Measurements from ENCODE around the gene DHX9.

The DHX9 gene

DNA sequence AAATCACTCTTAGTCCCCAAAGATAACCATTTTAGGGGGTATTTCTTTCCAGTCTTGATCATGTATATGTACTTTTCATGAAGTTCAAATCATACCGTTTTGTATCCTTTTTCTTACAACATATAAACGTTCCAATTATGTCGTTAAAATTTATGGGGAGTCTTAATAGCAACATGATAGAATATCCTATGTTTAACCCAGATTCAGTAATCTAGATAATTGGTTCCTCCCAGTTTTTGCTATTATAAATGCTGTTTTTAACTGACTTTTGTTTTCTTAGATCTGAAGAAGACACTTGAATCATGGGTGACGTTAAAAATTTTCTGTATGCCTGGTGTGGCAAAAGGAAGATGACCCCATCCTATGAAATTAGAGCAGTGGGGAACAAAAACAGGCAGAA, 3.1 kb downstream of the DHX9 start:
- Histone ChIP-seq H3K9me3 (ENCODE audit: control insufficient read depth, insufficient read depth, low read length) (no peaks in the 10 kb centered on the region), H3K4me3 (ENCODE audit: low read depth, low read length) (peak overlapping the region; percentile 94), H3K4me1 (ENCODE audit: control insufficient read depth, insufficient read depth, low read length) (peaks cover 24% of the 10 kb centered on the region), H3K36me3 (ENCODE audit: control insufficient read depth, insufficient read depth, low read length) (peaks cover 61% of the 10 kb centered on the region), H3K9ac (ENCODE audit: low read depth, low read length) (no peak overlapping the region), H3K27ac (ENCODE audit: low read depth, low read length) (no peak overlapping the region), H3K27me3 (ENCODE audit: control insufficient read depth, insufficient read depth, low read length) (no peaks in the 10 kb centered on the region)

DNA sequence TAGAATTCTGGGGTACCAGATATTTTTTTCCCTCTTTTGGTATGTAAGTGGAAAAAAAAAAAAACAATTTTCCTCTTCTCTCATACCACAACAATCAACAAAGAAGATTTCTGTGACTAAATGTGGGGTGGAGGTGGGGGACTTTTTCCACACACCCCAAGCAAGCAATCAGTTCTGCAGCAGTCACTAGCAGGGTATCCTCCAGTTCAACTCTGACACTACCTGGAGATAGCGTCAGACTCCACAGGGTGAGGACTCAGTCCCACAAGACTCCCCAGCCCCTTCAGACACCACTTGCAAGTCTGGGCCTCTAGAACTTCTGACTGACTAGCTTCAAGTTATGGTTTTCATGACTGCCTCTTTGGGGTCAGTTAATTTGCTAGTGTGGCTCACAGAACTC, 6.2 kb downstream of the DHX9 start:
- Histone ChIP-seq H3K4me1 (ENCODE audit: control insufficient read depth, insufficient read depth, low read length) (peaks cover 24% of the 10 kb centered on the region), H3K9me3 (ENCODE audit: control insufficient read depth, insufficient read depth, low read length) (no peaks in the 10 kb centered on the region), H3K27me3 (ENCODE audit: control insufficient read depth, insufficient read depth, low read length) (no peaks in the 10 kb centered on the region), H3K27ac (ENCODE audit: low read depth, low read length) (no peak overlapping the region), H3K9ac (ENCODE audit: low read depth, low read length) (no peak overlapping the region), H3K36me3 (ENCODE audit: control insufficient read depth, insufficient read depth, low read length) (peaks cover 92% of the 10 kb centered on the region), H3K4me3 (ENCODE audit: low read depth, low read length) (no peak overlapping the region)

DNA sequence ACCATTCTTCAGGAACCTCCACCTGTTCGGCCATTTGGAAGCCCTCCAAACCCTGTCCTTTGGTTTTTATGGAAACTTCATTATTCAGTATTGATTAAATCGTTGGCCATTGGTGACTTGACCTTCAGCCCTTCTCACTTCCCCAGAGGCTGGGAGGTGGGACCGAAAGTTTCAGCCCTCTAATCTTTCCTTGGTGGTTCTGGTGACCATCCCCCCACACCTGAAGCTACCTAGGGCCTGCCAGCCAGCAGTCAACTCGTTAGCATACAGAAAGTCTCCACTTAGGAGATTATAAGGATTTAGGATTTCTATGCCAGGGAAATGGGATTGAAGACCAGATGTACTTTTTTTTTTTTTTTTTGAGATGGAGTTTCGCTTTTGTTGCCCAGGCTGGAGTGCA, 6.7 kb downstream of the DHX9 start:
- peaks cover 24% of the 10 kb centered on the region for H3K4me1 ChIP-seq (ENCODE audit: control insufficient read depth, insufficient read depth, low read length)
- H3K9ac ChIP-seq (ENCODE audit: low read depth, low read length), result no peak overlapping the region
- no peaks in the 10 kb centered on the region for H3K9me3 ChIP-seq (ENCODE audit: control insufficient read depth, insufficient read depth, low read length)
- H3K36me3 ChIP-seq (ENCODE audit: control insufficient read depth, insufficient read depth, low read length), result peaks cover 97% of the 10 kb centered on the region
- no peak overlapping the region for H3K27ac ChIP-seq (ENCODE audit: low read depth, low read length)
- no peaks in the 10 kb centered on the region for H3K27me3 ChIP-seq (ENCODE audit: control insufficient read depth, insufficient read depth, low read length)
- H3K4me3 ChIP-seq (ENCODE audit: low read depth, low read length), result no peak overlapping the region

DNA sequence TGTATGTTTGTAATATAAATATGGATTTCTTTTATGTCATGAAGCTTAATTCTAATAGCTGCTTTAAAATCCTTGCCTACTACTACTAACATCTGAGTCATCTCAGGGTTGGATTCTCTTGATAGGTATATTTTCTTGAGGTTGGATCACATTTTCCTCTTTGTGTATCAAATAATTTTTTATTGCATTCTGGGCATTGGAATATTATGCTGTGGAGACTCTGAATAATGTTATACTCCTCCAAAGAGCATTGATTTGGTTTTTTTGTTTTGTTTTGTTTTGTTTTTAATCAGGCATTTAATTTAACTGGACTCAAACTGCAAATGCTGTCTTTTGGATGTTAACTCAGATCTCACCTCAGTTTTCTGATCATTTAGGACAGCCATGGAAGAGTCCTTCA, 8.0 kb downstream of the DHX9 start:
- no peaks in the 10 kb centered on the region for H3K27me3 ChIP-seq (ENCODE audit: control insufficient read depth, insufficient read depth, low read length)
- no peak overlapping the region for H3K27ac ChIP-seq (ENCODE audit: low read depth, low read length)
- peaks cover 18% of the 10 kb centered on the region for H3K4me1 ChIP-seq (ENCODE audit: control insufficient read depth, insufficient read depth, low read length)
- H3K9ac ChIP-seq (ENCODE audit: low read depth, low read length), result no peak overlapping the region
- no peak overlapping the region for H3K4me3 ChIP-seq (ENCODE audit: low read depth, low read length)
- H3K36me3 ChIP-seq (ENCODE audit: control insufficient read depth, insufficient read depth, low read length), result peaks cover 100% of the 10 kb centered on the region
- no peaks in the 10 kb centered on the region for H3K9me3 ChIP-seq (ENCODE audit: control insufficient read depth, insufficient read depth, low read length)

DNA sequence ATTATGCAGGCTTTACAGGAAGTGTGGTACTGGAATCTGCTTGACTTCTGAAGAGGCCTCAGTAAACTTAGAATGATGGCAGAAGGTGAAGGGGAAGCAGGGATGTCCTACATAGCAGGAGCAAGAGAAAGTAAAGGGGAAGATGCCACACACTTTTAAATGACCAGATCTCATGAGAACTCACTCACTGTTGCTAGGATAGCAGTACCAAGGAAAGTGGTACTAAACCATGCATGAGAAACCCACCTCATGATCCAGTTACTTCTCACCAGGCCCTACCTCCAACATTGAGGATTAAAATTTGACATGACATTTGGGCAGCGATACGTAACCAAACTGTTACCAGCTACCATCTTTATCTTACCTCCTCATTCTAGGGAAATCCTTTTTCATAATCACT, 9.6 kb downstream of the DHX9 start:
- Histone ChIP-seq H3K9ac (ENCODE audit: low read depth, low read length) (no peak overlapping the region), H3K9me3 (ENCODE audit: control insufficient read depth, insufficient read depth, low read length) (no peaks in the 10 kb centered on the region), H3K36me3 (ENCODE audit: control insufficient read depth, insufficient read depth, low read length) (peaks cover 100% of the 10 kb centered on the region), H3K27ac (ENCODE audit: low read depth, low read length) (no peak overlapping the region), H3K4me1 (ENCODE audit: control insufficient read depth, insufficient read depth, low read length) (peaks cover 10% of the 10 kb centered on the region), H3K27me3 (ENCODE audit: control insufficient read depth, insufficient read depth, low read length) (no peaks in the 10 kb centered on the region), H3K4me3 (ENCODE audit: low read depth, low read length) (no peak overlapping the region)

DNA sequence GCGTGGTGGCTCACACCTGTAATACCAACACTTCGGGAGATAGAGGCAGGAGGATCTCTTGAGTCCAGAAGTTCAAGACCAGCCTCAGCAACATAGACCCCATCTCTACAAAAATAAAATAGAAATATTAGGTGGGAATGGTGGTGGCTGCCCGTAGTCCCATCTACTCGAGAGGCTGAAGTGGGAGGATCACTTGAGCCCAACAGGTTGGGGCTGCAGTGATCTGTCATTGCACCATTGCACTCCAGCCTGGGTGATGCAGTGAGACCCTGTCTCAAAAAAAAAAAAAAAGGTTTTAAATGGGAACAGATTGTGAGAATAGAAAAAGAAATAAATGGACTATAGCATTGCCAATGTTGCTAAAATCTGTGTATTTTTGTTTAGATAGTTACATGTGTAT, 11.2 kb downstream of the DHX9 start:
- Histone ChIP-seq H3K4me3 (ENCODE audit: low read depth, low read length) (no peak overlapping the region), H3K4me1 (ENCODE audit: control insufficient read depth, insufficient read depth, low read length) (peaks cover 5% of the 10 kb centered on the region), H3K36me3 (ENCODE audit: control insufficient read depth, insufficient read depth, low read length) (peaks cover 100% of the 10 kb centered on the region), H3K9ac (ENCODE audit: low read depth, low read length) (no peak overlapping the region), H3K27me3 (ENCODE audit: control insufficient read depth, insufficient read depth, low read length) (no peaks in the 10 kb centered on the region), H3K9me3 (ENCODE audit: control insufficient read depth, insufficient read depth, low read length) (no peaks in the 10 kb centered on the region), H3K27ac (ENCODE audit: low read depth, low read length) (no peak overlapping the region)

DNA sequence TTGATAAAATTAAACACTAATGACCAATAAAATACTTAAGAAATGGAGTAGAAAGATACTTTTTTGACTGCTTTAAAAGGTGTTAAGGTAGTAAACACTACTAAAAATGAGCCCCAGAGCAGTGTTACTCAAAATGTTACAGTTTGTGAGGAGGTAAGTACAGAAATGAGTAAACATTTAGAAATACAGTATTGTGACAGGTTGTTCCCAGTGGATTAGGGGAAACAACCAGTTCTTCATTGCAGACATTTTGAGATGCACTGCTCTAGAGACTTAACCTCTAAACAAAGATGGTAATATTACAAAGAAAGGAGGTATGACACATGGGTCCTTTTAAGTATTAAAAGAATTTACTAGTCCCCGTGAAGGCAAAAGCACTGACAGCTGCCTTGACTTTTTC, 12.7 kb downstream of the DHX9 start:
- Histone ChIP-seq H3K27me3 (ENCODE audit: control insufficient read depth, insufficient read depth, low read length) (no peaks in the 10 kb centered on the region), H3K9ac (ENCODE audit: low read depth, low read length) (no peak overlapping the region), H3K36me3 (ENCODE audit: control insufficient read depth, insufficient read depth, low read length) (peaks cover 100% of the 10 kb centered on the region), H3K4me1 (ENCODE audit: control insufficient read depth, insufficient read depth, low read length) (no peaks in the 10 kb centered on the region), H3K4me3 (ENCODE audit: low read depth, low read length) (no peak overlapping the region), H3K9me3 (ENCODE audit: control insufficient read depth, insufficient read depth, low read length) (no peaks in the 10 kb centered on the region), H3K27ac (ENCODE audit: low read depth, low read length) (no peak overlapping the region)

DNA sequence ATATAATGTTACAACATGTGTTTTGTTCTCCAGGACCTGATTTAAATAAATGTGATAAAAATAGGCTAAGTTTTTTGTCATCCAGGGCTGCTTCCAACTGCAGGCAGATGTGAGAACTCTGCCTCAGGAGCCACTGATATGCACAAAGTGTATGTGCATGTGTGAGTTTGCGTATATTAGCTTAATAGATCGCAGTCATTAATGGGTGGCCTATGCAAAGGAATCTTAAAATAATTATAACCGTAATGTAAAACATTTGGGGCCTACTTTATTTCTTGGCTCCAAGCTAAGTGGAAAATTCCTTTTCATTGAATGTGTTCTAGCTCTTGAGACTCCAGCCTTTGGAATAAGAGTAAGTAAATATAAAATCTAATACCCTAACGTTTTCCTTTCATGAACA, 16.8 kb downstream of the DHX9 start:
- no peak overlapping the region for H3K4me3 ChIP-seq (ENCODE audit: low read depth, low read length)
- H3K27me3 ChIP-seq (ENCODE audit: control insufficient read depth, insufficient read depth, low read length), result no peaks in the 10 kb centered on the region
- H3K27ac ChIP-seq (ENCODE audit: low read depth, low read length), result no peak overlapping the region
- H3K36me3 ChIP-seq (ENCODE audit: control insufficient read depth, insufficient read depth, low read length), result peaks cover 100% of the 10 kb centered on the region
- H3K9me3 ChIP-seq (ENCODE audit: control insufficient read depth, insufficient read depth, low read length), result no peaks in the 10 kb centered on the region
- no peak overlapping the region for H3K9ac ChIP-seq (ENCODE audit: low read depth, low read length)
- no peaks in the 10 kb centered on the region for H3K4me1 ChIP-seq (ENCODE audit: control insufficient read depth, insufficient read depth, low read length)

DNA sequence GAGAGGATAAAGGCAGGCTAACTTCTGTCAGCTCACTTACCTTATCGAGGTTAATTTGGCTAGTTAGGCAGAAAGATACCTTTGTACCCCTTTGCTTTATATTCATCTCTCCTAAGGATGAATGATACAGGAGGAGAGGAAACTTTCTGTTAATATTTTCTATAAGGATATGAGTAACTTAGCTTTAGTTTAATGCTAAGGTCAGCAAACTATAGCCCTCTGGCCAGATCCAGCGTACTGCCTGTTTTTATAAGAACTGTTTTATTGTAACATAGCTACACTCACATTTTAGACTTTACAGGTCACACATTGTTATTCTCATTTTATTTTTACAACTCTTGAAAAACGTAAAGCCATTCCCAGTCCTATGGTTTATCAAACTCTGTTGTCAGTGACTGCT, 18.1 kb downstream of the DHX9 start:
- H3K9me3 ChIP-seq (ENCODE audit: control insufficient read depth, insufficient read depth, low read length), result no peaks in the 10 kb centered on the region
- H3K9ac ChIP-seq (ENCODE audit: low read depth, low read length), result no peak overlapping the region
- H3K36me3 ChIP-seq (ENCODE audit: control insufficient read depth, insufficient read depth, low read length), result peaks cover 100% of the 10 kb centered on the region
- no peak overlapping the region for H3K4me3 ChIP-seq (ENCODE audit: low read depth, low read length)
- H3K27me3 ChIP-seq (ENCODE audit: control insufficient read depth, insufficient read depth, low read length), result no peaks in the 10 kb centered on the region
- no peak overlapping the region for H3K27ac ChIP-seq (ENCODE audit: low read depth, low read length)
- no peaks in the 10 kb centered on the region for H3K4me1 ChIP-seq (ENCODE audit: control insufficient read depth, insufficient read depth, low read length)

DNA sequence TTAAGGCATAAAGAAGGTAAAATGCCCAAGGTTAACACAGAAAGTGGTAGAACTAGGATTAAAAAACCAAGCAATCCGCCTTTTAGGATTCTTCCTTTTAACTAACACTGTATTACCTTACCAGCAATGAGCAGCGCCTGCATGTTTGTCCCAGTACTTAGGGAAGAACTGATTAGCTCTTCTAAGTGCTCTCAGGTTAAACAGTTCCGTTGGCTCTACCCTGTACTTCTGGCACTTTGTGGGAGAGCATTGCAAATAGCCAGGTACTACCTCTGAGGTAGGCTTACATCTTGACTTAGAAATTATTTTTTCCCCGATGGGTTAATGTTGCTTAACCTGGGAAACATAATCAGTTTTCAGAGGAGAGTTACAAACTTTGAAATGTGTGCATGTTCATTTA, 21.5 kb downstream of the DHX9 start:
- Histone ChIP-seq H3K36me3 (ENCODE audit: control insufficient read depth, insufficient read depth, low read length) (peaks cover 100% of the 10 kb centered on the region), H3K9ac (ENCODE audit: low read depth, low read length) (no peak overlapping the region), H3K9me3 (ENCODE audit: control insufficient read depth, insufficient read depth, low read length) (no peaks in the 10 kb centered on the region)

DNA sequence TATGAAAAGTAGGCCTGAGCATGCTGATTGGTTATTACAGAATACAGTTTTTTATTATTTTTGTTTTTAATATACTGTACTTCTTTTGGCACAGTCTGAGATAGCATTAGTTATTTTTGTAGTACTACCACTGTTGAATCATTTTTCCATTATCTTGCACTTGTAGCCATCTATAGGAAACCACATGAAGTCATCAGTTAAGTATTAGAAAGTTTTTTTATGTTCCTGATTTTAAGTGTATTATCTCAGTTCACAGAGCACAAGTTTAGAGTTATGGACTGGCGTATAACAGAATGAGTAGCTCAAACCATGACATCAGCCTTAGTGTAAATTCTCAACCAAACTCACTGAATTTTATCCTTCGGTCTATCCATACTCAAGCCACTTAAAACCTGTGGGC, 22.8 kb downstream of the DHX9 start:
- Histone ChIP-seq H3K36me3 (ENCODE audit: control insufficient read depth, insufficient read depth, low read length) (peaks cover 100% of the 10 kb centered on the region), H3K27me3 (ENCODE audit: control insufficient read depth, insufficient read depth, low read length) (no peaks in the 10 kb centered on the region), H3K4me3 (ENCODE audit: low read depth, low read length) (no peak overlapping the region), H3K9ac (ENCODE audit: low read depth, low read length) (no peak overlapping the region), H3K4me1 (ENCODE audit: control insufficient read depth, insufficient read depth, low read length) (no peaks in the 10 kb centered on the region), H3K27ac (ENCODE audit: low read depth, low read length) (no peak overlapping the region), H3K9me3 (ENCODE audit: control insufficient read depth, insufficient read depth, low read length) (no peaks in the 10 kb centered on the region)

More for the DNA sequence above, 21.5 kb downstream of the DHX9 start:
- Histone ChIP-seq H3K4me1 (ENCODE audit: control insufficient read depth, insufficient read depth, low read length) (no peaks in the 10 kb centered on the region), H3K27me3 (ENCODE audit: control insufficient read depth, insufficient read depth, low read length) (no peaks in the 10 kb centered on the region), H3K4me3 (ENCODE audit: low read depth, low read length) (no peak overlapping the region), H3K27ac (ENCODE audit: low read depth, low read length) (no peak overlapping the region)

DNA sequence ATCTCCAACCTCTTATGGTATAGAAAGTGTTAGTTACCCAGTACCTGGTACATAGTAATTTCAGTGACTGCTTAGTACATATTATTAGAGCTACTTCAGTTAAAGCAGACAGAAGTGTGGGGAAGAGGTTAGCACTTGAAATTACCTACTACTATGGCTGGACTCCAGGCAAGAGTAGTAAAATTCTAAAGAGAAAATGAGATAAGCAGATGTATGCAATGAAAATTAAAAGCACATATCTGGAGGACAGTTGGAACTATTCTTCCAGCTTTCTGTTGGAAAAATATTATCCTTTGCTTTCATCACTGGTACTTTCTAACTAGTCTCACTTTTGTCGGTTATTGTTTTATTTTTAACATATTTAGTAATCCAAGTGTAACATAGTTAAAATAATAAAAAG, 23.7 kb downstream of the DHX9 start:
- no peak overlapping the region for H3K4me3 ChIP-seq (ENCODE audit: low read depth, low read length)
- H3K9ac ChIP-seq (ENCODE audit: low read depth, low read length), result no peak overlapping the region
- no peaks in the 10 kb centered on the region for H3K27me3 ChIP-seq (ENCODE audit: control insufficient read depth, insufficient read depth, low read length)
- peaks cover 100% of the 10 kb centered on the region for H3K36me3 ChIP-seq (ENCODE audit: control insufficient read depth, insufficient read depth, low read length)
- no peaks in the 10 kb centered on the region for H3K9me3 ChIP-seq (ENCODE audit: control insufficient read depth, insufficient read depth, low read length)
- H3K27ac ChIP-seq (ENCODE audit: low read depth, low read length), result no peak overlapping the region
- H3K4me1 ChIP-seq (ENCODE audit: control insufficient read depth, insufficient read depth, low read length), result no peaks in the 10 kb centered on the region
